ENCODE measurements around the gene MEGF10.

GRCh38 chr5:127472700-127473099 lies 182.1 kb downstream of the MEGF10 start:
- TF ChIP-seq POLR2A (IDR thresholded peaks at IDR 0.05; ENCODE audit: low read depth, low read length): no peak
- no peak for TF ChIP-seq CTCF (IDR thresholded peaks at IDR 0.05 in 2 of 3, conservative IDR thresholded peaks at IDR 0.05 in 1 of 3; ENCODE audit: control insufficient read depth in 2 of 3, extremely low read depth in 1 of 3, insufficient read depth in 1 of 3, low read depth in 3 of 3, low read length in 3 of 3)
- TF ChIP-seq ZBTB33 (IDR thresholded peaks at IDR 0.05): no peak
- TF ChIP-seq SP1 (IDR thresholded peaks at IDR 0.05; ENCODE audit: low read depth, low read length): no peak
- no peak for TF ChIP-seq FOS (IDR thresholded peaks at IDR 0.05; ENCODE audit: borderline replicate concordance, extremely low read depth, insufficient read length)
- no peak for TF ChIP-seq MAX (IDR thresholded peaks at IDR 0.05; ENCODE audit: low read depth, low read length)
- TF ChIP-seq ATF7 (IDR thresholded peaks at IDR 0.05; ENCODE audit: low read depth): no peak
- TF ChIP-seq CEBPB (IDR thresholded peaks at IDR 0.05; ENCODE audit: borderline replicate concordance in 1 of 2, low read depth in 2 of 2, low read length in 2 of 2): no peak
